Tibial artery (tissue), 4 donors: ENCODE data around the gene PPP1R15A.

Experiments used
- DNase-seq, 2 donors: peaks; one replicate each; pipeline ENCODE4 v3.0.0-alpha.2; 2019
- H3K27ac ChIP-seq, 2 donors: fragments of 200-600 bp; sonication (generic) in 1 of 2; 1 replicate in 1 of 2; 2 replicates in 1 of 2; pipeline ENCODE4 v1.5.1; 2018 to 2019; ENCODE audit warnings: mild to moderate bottlenecking in 1 of 2
- H3K27me3 ChIP-seq, 2 donors: fragments of 200-600 bp; sonication (generic) in 1 of 2; one replicate each; pipeline versions ENCODE4 v1.5.1 to v1.6.0; 2016 to 2019
- H3K36me3 ChIP-seq, 3 donors: fragments of 200-600 bp; sonication (generic) in 2 of 3; one replicate each; pipeline ENCODE4 v1.5.1; 2016 to 2019; ENCODE audit warnings: mild to moderate bottlenecking in 2 of 3
- H3K4me1 ChIP-seq, 4 donors: fragments of 200-600 bp; sonication (generic) in 2 of 4; 1 replicate in 3 of 4; 2 replicates in 1 of 4; pipeline ENCODE4 v1.5.1; 2016 to 2019
- H3K4me3 ChIP-seq, 2 donors: fragments of 200-600 bp; sonication (generic) in 1 of 2; 1 replicate in 1 of 2; 2 replicates in 1 of 2; pipeline ENCODE4 v1.5.1; 2018 to 2019; ENCODE audit warnings: mild to moderate bottlenecking in 2 of 2
- H3K9me3 ChIP-seq, 3 donors: fragments of 200-600 bp; sonication (generic) in 1 of 3; one replicate each; pipeline ENCODE4 v1.5.1; 2016 to 2019
- CTCF ChIP-seq, 2 experiments: fragments of 200-600 bp in 1 of 2; fragments of 450-650 bp in 1 of 2; IDR thresholded peaks; one replicate each; pipeline ENCODE4 v1.5.1; 2017 to 2019; ENCODE audit warnings: antibody characterized with exemption in 2 of 2, mild to moderate bottlenecking in 1 of 2, moderate library complexity in 1 of 2
- intact Hi-C: fragments of 100-400 bp; cut with DNase I; formaldehyde crosslinking; loops from one replicate; pipeline ENCODE4 v1.15.0; 2023; ENCODE audit warnings: low total_unique reads

Gene PPP1R15A

GRCh38 chr19:48852292-48852691 is 19.9 kb upstream of the PPP1R15A start:
- H3K27me3 ChIP-seq: no peaks in the 10 kb centered on the region
- intact Hi-C loops: no loop called here

GRCh38 chr19:48853483-48853882 is 18.7 kb upstream of the PPP1R15A start:
- H3K27me3 ChIP-seq: no peaks in the 10 kb centered on the region
- no peak overlapping the region for H3K27ac ChIP-seq
- no peaks in the 10 kb centered on the region for H3K9me3 ChIP-seq
- H3K36me3 ChIP-seq: peaks cover 0 to 15% (median 0%) of the 10 kb centered on the region in 3 donors
- no peak for TF ChIP-seq CTCF (IDR thresholded peaks at IDR 0.05)
- no peak overlapping the region for H3K4me3 ChIP-seq
- intact Hi-C loops: no loop called here
- DNase-seq: no peak
- no peaks in the 10 kb centered on the region for H3K4me1 ChIP-seq

More at GRCh38 chr19:48852292-48852691, 19.9 kb upstream of the PPP1R15A start:
- H3K36me3 ChIP-seq: peaks cover 0 to 22% (median 5%) of the 10 kb centered on the region in 3 donors
- H3K27ac ChIP-seq: no peak overlapping the region
- H3K9me3 ChIP-seq: no peaks in the 10 kb centered on the region
- no peak for TF ChIP-seq CTCF (IDR thresholded peaks at IDR 0.05)
- H3K4me3 ChIP-seq: no peak overlapping the region
- no peak for DNase-seq
- H3K4me1 ChIP-seq: no peaks in the 10 kb centered on the region

- TF ChIP-seq CTCF (IDR thresholded peaks at IDR 0.05): no peak
- Histone ChIP-seq H3K9me3 (no peaks in the 10 kb centered on the region), H3K27me3 (no peaks in the 10 kb centered on the region), H3K4me1 (no peaks in the 10 kb centered on the region), H3K36me3 (peaks cover 0 to 17% (median 0%) of the 10 kb centered on the region in 3 donors), H3K27ac (no peak overlapping the region), H3K4me3 (no peak overlapping the region)
- intact Hi-C loops: no loop called here
- no peak for DNase-seq
These were observed 18.1 kb upstream of the PPP1R15A start for GRCh38 chr19:48854103-48854502.

GRCh38 chr19:48856921-48857320 is 15.3 kb upstream of the PPP1R15A start:
- H3K27me3 ChIP-seq: no peaks in the 10 kb centered on the region
- peaks cover 0 to 38% (median 4%) of the 10 kb centered on the region in 3 donors for H3K36me3 ChIP-seq
- intact Hi-C loops: no loop called here
- no peaks in the 10 kb centered on the region for H3K4me1 ChIP-seq
- DNase-seq: no peak
- no peak for TF ChIP-seq CTCF (IDR thresholded peaks at IDR 0.05)
- no peaks in the 10 kb centered on the region for H3K9me3 ChIP-seq
- H3K4me3 ChIP-seq: no peak overlapping the region
- no peak overlapping the region for H3K27ac ChIP-seq

- no peak overlapping the region for H3K27ac ChIP-seq
- no peaks in the 10 kb centered on the region for H3K9me3 ChIP-seq
- H3K36me3 ChIP-seq: peaks cover 0 to 33% (median 4%) of the 10 kb centered on the region in 3 donors
- no peak for TF ChIP-seq CTCF (IDR thresholded peaks at IDR 0.05)
- H3K4me1 ChIP-seq: no peaks in the 10 kb centered on the region
- no peak overlapping the region for H3K4me3 ChIP-seq
- intact Hi-C loops: no loop called here
- DNase-seq: no peak
- H3K27me3 ChIP-seq: no peaks in the 10 kb centered on the region
These were observed 13.1 kb upstream of the PPP1R15A start for GRCh38 chr19:48858984-48859710.
